HG03135 (cell line): ENCODE results near the gene MCCD1.

Experiments used
- ATAC-seq: cut with Tn5 transposase; IDR thresholded peaks from one replicate; pipeline ENCODE4 v1.9.1; 2021; ENCODE audit warnings: mild to moderate bottlenecking, moderate library complexity; ENCODE audit not compliant: unreplicated experiment

The MCCD1 gene

DNA sequence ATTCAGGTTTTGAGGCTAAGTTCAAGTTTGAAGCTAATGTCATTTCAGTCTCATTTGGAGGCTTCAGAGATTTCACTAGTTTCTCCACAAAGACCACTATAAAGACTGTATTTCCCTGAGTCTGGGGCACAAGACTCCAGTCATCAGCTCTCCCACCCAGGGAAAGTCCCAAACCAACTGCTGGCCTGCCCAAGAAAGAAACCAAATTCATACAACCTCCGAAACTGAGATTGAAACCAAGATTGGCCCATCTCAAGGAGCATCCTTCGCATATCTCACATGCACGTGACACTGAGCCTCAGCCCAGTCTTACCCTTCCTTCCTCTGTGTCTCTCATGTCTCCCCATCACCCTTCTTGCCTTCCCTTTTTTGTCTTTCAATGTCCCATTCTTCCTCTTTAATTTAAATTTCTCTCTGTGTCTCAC, 39.8 kb downstream of the MCCD1 start:
- ATAC-seq = peak; percentile 55

DNA sequence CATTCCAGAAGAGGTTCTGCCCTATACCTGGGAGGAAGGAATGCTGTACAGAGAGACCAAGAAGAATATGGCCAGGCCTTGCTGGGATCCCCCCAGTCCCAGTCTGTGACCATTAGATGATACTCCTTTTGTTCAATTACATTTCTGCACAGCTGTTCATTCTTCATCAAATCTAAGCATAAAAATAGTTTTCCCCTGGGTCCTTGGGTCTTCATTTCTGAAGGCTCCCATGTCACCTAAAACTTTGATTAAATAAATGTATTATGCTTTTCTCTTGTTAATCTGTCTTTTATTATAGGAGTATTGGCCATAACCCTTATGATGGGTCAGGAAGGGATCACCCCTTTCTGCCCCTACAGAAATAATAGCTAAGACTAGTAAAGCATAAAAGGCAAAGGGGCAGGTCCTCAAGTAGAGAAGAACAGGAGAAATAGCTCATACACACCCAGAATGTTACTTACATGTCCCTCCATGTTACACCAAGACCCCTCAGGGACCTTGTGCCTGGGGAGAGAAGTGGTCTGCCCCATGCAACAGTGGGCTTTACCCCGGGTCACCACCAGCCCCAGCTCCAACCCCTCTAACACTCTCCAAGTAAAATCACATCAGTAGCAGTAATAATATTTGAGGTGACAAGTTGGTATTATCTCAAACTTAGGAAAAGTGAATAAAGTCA, 41.2 kb downstream of the MCCD1 start:
- no peak for ATAC-seq

DNA sequence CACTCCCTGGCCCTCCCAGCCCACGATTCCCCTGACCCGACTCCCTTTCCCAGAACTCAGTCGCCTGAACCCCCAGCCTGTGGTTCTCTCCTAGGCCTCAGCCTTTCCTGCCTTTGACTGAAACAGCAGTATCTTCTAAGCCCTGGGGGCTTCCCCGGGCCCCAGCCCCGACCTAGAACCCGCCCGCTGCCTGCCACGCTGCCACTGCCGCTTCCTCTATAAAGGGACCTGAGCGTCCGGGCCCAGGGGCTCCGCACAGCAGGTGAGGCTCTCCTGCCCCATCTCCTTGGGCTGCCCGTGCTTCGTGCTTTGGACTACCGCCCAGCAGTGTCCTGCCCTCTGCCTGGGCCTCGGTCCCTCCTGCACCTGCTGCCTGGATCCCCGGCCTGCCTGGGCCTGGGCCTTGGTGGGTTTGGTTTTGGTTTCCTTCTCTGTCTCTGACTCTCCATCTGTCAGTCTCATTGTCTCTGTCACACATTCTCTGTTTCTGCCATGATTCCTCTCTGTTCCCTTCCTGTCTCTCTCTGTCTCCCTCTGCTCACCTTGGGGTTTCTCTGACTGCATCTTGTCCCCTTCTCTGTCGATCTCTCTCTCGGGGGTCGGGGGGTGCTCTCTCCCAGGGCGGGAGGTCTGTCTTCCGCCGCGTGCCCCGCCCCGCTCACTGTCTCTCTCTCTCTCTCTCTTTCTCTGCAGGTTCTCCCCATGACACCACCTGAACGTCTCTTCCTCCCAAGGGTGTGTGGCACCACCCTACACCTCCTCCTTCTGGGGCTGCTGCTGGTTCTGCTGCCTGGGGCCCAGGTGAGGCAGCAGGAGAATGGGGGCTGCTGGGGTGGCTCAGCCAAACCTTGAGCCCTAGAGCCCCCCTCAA, 43.5 kb downstream of the MCCD1 start, which contains the start of gene LTA:
TSS of gene LTA (plus strand) at position 249 of the 871 bp plus-strand sequence. CDS start at position 703, 454 bp downstream.
- no peak for ATAC-seq

DNA sequence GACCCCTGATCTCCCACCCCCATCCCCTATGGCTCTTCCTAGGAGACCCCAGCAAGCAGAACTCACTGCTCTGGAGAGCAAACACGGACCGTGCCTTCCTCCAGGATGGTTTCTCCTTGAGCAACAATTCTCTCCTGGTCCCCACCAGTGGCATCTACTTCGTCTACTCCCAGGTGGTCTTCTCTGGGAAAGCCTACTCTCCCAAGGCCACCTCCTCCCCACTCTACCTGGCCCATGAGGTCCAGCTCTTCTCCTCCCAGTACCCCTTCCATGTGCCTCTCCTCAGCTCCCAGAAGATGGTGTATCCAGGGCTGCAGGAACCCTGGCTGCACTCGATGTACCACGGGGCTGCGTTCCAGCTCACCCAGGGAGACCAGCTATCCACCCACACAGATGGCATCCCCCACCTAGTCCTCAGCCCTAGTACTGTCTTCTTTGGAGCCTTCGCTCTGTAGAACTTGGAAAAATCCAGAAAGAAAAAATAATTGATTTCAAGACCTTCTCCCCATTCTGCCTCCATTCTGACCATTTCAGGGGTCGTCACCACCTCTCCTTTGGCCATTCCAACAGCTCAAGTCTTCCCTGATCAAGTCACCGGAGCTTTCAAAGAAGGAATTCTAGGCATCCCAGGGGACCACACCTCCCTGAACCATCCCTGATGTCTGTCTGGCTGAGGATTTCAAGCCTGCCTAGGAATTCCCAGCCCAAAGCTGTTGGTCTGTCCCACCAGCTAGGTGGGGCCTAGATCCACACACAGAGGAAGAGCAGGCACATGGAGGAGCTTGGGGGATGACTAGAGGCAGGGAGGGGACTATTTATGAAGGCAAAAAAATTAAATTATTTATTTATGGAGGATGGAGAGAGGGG, 44.7 kb downstream of the MCCD1 start:
- ATAC-seq = no peak

DNA sequence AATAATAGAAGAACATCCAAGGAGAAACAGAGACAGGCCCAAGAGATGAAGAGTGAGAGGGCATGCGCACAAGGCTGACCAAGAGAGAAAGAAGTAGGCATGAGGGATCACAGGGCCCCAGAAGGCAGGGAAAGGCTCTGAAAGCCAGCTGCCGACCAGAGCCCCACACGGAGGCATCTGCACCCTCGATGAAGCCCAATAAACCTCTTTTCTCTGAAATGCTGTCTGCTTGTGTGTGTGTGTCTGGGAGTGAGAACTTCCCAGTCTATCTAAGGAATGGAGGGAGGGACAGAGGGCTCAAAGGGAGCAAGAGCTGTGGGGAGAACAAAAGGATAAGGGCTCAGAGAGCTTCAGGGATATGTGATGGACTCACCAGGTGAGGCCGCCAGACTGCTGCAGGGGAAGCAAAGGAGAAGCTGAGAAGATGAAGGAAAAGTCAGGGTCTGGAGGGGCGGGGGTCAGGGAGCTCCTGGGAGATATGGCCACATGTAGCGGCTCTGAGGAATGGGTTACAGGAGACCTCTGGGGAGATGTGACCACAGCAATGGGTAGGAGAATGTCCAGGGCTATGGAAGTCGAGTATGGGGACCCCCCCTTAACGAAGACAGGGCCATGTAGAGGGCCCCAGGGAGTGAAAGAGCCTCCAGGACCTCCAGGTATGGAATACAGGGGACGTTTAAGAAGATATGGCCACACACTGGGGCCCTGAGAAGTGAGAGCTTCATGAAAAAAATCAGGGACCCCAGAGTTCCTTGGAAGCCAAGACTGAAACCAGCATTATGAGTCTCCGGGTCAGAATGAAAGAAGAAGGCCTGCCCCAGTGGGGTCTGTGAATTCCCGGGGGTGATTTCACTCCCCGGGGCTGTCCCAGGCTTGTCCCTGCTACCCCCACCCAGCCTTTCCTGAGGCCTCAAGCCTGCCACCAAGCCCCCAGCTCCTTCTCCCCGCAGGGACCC, 45.6 kb downstream of the MCCD1 start:
- no peak for ATAC-seq

DNA sequence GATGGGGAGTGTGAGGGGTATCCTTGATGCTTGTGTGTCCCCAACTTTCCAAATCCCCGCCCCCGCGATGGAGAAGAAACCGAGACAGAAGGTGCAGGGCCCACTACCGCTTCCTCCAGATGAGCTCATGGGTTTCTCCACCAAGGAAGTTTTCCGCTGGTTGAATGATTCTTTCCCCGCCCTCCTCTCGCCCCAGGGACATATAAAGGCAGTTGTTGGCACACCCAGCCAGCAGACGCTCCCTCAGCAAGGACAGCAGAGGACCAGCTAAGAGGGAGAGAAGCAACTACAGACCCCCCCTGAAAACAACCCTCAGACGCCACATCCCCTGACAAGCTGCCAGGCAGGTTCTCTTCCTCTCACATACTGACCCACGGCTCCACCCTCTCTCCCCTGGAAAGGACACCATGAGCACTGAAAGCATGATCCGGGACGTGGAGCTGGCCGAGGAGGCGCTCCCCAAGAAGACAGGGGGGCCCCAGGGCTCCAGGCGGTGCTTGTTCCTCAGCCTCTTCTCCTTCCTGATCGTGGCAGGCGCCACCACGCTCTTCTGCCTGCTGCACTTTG, 46.7 kb downstream of the MCCD1 start, which contains the start of gene TNF:
TSS of gene TNF (plus strand) at position 231 of the 567 bp plus-strand sequence. CDS start at position 408, 177 bp downstream.
- no peak for ATAC-seq

DNA sequence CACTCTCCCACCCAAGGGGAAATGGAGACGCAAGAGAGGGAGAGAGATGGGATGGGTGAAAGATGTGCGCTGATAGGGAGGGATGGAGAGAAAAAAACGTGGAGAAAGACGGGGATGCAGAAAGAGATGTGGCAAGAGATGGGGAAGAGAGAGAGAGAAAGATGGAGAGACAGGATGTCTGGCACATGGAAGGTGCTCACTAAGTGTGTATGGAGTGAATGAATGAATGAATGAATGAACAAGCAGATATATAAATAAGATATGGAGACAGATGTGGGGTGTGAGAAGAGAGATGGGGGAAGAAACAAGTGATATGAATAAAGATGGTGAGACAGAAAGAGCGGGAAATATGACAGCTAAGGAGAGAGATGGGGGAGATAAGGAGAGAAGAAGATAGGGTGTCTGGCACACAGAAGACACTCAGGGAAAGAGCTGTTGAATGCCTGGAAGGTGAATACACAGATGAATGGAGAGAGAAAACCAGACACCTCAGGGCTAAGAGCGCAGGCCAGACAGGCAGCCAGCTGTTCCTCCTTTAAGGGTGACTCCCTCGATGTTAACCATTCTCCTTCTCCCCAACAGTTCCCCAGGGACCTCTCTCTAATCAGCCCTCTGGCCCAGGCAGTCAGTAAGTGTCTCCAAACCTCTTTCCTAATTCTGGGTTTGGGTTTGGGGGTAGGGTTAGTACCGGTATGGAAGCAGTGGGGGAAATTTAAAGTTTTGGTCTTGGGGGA, 47.4 kb downstream of the MCCD1 start:
- no peak for ATAC-seq

DNA sequence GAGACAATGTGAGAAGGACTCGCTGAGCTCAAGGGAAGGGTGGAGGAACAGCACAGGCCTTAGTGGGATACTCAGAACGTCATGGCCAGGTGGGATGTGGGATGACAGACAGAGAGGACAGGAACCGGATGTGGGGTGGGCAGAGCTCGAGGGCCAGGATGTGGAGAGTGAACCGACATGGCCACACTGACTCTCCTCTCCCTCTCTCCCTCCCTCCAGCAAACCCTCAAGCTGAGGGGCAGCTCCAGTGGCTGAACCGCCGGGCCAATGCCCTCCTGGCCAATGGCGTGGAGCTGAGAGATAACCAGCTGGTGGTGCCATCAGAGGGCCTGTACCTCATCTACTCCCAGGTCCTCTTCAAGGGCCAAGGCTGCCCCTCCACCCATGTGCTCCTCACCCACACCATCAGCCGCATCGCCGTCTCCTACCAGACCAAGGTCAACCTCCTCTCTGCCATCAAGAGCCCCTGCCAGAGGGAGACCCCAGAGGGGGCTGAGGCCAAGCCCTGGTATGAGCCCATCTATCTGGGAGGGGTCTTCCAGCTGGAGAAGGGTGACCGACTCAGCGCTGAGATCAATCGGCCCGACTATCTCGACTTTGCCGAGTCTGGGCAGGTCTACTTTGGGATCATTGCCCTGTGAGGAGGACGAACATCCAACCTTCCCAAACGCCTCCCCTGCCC, 48.3 kb downstream of the MCCD1 start:
- ATAC-seq = no peak

DNA sequence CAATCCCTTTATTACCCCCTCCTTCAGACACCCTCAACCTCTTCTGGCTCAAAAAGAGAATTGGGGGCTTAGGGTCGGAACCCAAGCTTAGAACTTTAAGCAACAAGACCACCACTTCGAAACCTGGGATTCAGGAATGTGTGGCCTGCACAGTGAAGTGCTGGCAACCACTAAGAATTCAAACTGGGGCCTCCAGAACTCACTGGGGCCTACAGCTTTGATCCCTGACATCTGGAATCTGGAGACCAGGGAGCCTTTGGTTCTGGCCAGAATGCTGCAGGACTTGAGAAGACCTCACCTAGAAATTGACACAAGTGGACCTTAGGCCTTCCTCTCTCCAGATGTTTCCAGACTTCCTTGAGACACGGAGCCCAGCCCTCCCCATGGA, 48.8 kb downstream of the MCCD1 start:
- no peak for ATAC-seq

DNA sequence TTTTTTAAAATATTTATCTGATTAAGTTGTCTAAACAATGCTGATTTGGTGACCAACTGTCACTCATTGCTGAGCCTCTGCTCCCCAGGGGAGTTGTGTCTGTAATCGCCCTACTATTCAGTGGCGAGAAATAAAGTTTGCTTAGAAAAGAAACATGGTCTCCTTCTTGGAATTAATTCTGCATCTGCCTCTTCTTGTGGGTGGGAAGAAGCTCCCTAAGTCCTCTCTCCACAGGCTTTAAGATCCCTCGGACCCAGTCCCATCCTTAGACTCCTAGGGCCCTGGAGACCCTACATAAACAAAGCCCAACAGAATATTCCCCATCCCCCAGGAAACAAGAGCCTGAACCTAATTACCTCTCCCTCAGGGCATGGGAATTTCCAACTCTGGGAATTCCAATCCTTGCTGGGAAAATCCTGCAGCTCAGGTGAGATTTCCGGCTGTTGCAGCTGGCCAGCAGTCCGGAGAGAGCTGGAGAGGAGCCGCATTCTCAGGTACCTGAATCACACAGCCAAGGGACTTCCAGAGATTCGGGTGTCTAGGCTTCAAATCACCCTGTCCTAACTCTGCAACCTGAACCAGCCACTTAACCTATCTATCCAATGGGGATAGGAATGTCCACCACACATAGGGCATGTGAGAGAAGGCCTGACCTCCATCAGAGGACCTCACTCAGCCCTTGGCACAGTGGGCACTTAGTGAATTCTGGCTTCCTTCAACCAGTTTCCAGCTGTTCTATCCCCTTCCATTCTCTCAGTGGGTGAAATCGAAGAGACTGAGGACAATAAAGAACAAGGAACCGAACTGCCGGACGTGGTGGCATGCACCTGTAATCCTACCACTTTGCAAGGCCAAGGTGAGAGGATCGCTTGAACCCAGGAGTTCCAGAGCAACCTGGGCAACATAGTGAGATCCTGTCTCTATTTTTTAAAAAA, 49.7 kb downstream of the MCCD1 start:
- no peak for ATAC-seq

DNA sequence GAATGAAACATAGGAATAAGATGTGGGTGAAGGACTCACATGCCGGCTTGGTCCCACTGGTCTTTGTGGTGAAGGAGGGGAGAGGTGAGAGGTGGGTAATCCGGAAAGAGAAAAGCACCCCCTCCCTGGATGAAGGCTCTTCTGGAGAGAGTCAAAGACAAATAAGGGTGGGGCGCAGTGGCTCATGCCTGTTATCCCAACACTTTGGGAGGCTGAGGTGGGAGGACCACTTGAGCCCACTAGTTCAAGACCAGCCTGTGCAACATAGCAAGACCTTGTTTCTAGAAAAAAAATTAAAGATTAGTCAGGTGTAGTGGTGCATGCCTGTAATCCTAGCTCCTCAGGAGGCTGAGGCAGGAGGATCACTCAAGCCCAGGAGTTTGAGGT, 50.4 kb downstream of the MCCD1 start:
- ATAC-seq = no peak
